H9 (cell line): ENCODE measurements around the gene UST. TPM values are rescaled to one million over a fixed set of nuclear protein-coding genes. Genes with fewer than 3 reads are reported as not detected.

Source experiments
- DNase-seq: peaks from one replicate; pipeline ENCODE4 v3.0.0-alpha.2; 2017
- H2AFZ ChIP-seq: one replicate; pipeline ENCODE4 v1.6.1; 2013; ENCODE audit warnings: mild to moderate bottlenecking, low read length, control low read depth, moderate library complexity
- H2AK5ac ChIP-seq: 2 replicates; pipeline ENCODE4 v1.6.1; 2013; ENCODE audit warnings: low read length, control low read depth, mixed read lengths; ENCODE audit not compliant: insufficient read length
- H2BK120ac ChIP-seq: one replicate; pipeline ENCODE4 v1.6.1; 2013; ENCODE audit warnings: low read depth, mild to moderate bottlenecking, low read length, control low read depth, inconsistent platforms; ENCODE audit not compliant: poor library complexity, severe bottlenecking
- H2BK12ac ChIP-seq: 2 replicates; pipeline ENCODE4 v1.6.1; 2013; ENCODE audit warnings: low read length, control low read depth, mixed read lengths, low read depth; ENCODE audit not compliant: insufficient read length
- H2BK15ac ChIP-seq: 2 replicates; pipeline ENCODE4 v1.6.1; 2013; ENCODE audit warnings: low read depth, low read length, control low read depth
- H2BK20ac ChIP-seq: one replicate; pipeline ENCODE4 v1.6.1; 2013; ENCODE audit warnings: low read depth, mild to moderate bottlenecking, low read length, control low read depth, inconsistent platforms; ENCODE audit not compliant: poor library complexity, severe bottlenecking
- H2BK5ac ChIP-seq: 2 replicates; pipeline ENCODE4 v1.6.1; 2013; ENCODE audit warnings: low read length, control low read depth, mixed read lengths; ENCODE audit not compliant: insufficient read length
- H3K14ac ChIP-seq: 2 replicates; pipeline ENCODE4 v1.6.1; 2013; ENCODE audit warnings: low read length, control low read depth; ENCODE audit not compliant: insufficient read depth
- H3K18ac ChIP-seq: 2 replicates; pipeline ENCODE4 v1.6.1; 2013; ENCODE audit warnings: low read depth, mild to moderate bottlenecking, mixed read lengths, low read length, control low read depth; ENCODE audit not compliant: insufficient read length
- H3K23ac ChIP-seq: 2 replicates; pipeline ENCODE4 v1.6.1; 2013; ENCODE audit warnings: low read length, control low read depth, mixed read lengths, low read depth; ENCODE audit not compliant: insufficient read length
- H3K23me2 ChIP-seq: 2 replicates; pipeline ENCODE4 v1.6.1; 2013; ENCODE audit warnings: low read depth, mild to moderate bottlenecking, mixed read lengths, low read length, control low read depth; ENCODE audit not compliant: insufficient read length, poor library complexity, severe bottlenecking
- H3K27ac ChIP-seq: 2 replicates; pipeline ENCODE4 v1.5.1; 2013; ENCODE audit warnings: low read length, control low read depth, mixed read lengths, low read depth; ENCODE audit not compliant: insufficient read length
- H3K27me3 ChIP-seq: 2 replicates; pipeline ENCODE4 v1.6.1; 2013; ENCODE audit warnings: low read length, control low read depth, inconsistent platforms; ENCODE audit not compliant: insufficient read depth
- H3K4ac ChIP-seq: 2 replicates; pipeline ENCODE4 v1.6.1; 2013; ENCODE audit warnings: low read depth, mild to moderate bottlenecking, control low read depth, inconsistent platforms, low read length, moderate library complexity
- H3K4me1 ChIP-seq: 2 replicates; pipeline ENCODE4 v1.6.1; 2013; ENCODE audit warnings: low read length, control low read depth, inconsistent platforms; ENCODE audit not compliant: insufficient read depth
- H3K4me2 ChIP-seq: 2 replicates; pipeline ENCODE4 v1.6.1; 2013; ENCODE audit warnings: low read length, control low read depth, mixed read lengths; ENCODE audit not compliant: insufficient read length, insufficient read depth
- H3K56ac ChIP-seq: 2 replicates; pipeline ENCODE4 v1.6.1; 2013; ENCODE audit warnings: low read depth, mild to moderate bottlenecking, mixed read lengths, low read length, control low read depth; ENCODE audit not compliant: insufficient read length
- H3K79me1 ChIP-seq: 2 replicates; pipeline ENCODE4 v1.6.1; 2013; ENCODE audit warnings: low read depth, mild to moderate bottlenecking, moderate library complexity, low read length, control low read depth, inconsistent platforms; ENCODE audit not compliant: insufficient read depth, poor library complexity, severe bottlenecking
- H3K79me2 ChIP-seq: 2 replicates; pipeline ENCODE4 v1.6.1; 2013; ENCODE audit warnings: low read length, control low read depth, inconsistent platforms; ENCODE audit not compliant: insufficient read depth
- H3K9ac ChIP-seq: 2 replicates; pipeline ENCODE4 v1.6.1; 2013; ENCODE audit warnings: low read length, control low read depth, mixed read lengths; ENCODE audit not compliant: insufficient read length; ENCODE audit errors: extremely low read depth
- H3K9me3 ChIP-seq: one replicate; pipeline ENCODE4 v1.6.1; 2013; ENCODE audit warnings: low read depth, low read length, inconsistent platforms; ENCODE audit not compliant: control insufficient read depth
- H3T11ph ChIP-seq: one replicate; pipeline ENCODE4 v1.6.1; 2013; ENCODE audit warnings: mild to moderate bottlenecking, low read length, control low read depth, inconsistent platforms
- H4K20me1 ChIP-seq: one replicate; pipeline ENCODE4 v1.6.1; 2013; ENCODE audit not compliant: control insufficient read depth, insufficient read length, insufficient read depth
- H4K5ac ChIP-seq: 2 replicates; pipeline ENCODE4 v1.6.1; 2013; ENCODE audit warnings: low read depth, mild to moderate bottlenecking, mixed read lengths, low read length, control low read depth; ENCODE audit not compliant: insufficient read length
- H4K8ac ChIP-seq: replicated peaks from 2 replicates; pipeline ENCODE4 v1.6.1; 2013; ENCODE audit warnings: low read length, control low read depth, mixed read lengths, low read depth; ENCODE audit not compliant: insufficient read length
- H4K91ac ChIP-seq: 2 replicates; pipeline ENCODE4 v1.6.1; 2013; ENCODE audit warnings: low read depth, mild to moderate bottlenecking, moderate library complexity, mixed read lengths, low read length, control low read depth; ENCODE audit not compliant: insufficient read length
- H3K27ac Mint-ChIP-seq, 3 experiments: 2 replicates in 2 of 3; 3 replicates in 1 of 3; pipeline ENCODE4 v1.8.0; 2020 to 2021; ENCODE audit warnings: mixed read lengths in 3 of 3, mild to moderate bottlenecking in 1 of 3, moderate library complexity in 1 of 3
- H3K27me3 Mint-ChIP-seq: 2 replicates; pipeline ENCODE4 v1.8.0; 2021; ENCODE audit warnings: low read depth, mild to moderate bottlenecking, moderate library complexity, mixed read lengths
- H3K36me3 Mint-ChIP-seq, 3 experiments: 2 replicates in 2 of 3; 3 replicates in 1 of 3; pipeline ENCODE4 v1.8.0; 2020 to 2021; ENCODE audit warnings: low read depth in 3 of 3, mixed read lengths in 3 of 3; ENCODE audit not compliant: insufficient read depth in 1 of 3
- H3K4me1 Mint-ChIP-seq, 2 experiments: 2 replicates each; pipeline ENCODE4 v1.8.0; 2020; ENCODE audit warnings: mixed read lengths in 2 of 2
- H3K4me3 Mint-ChIP-seq, 2 experiments: 2 replicates in 1 of 2; 3 replicates in 1 of 2; pipeline ENCODE4 v1.8.0; 2020 to 2021; ENCODE audit warnings: mild to moderate bottlenecking in 2 of 2, mixed read lengths in 2 of 2, moderate library complexity in 1 of 2
- H3K9me3 Mint-ChIP-seq, 2 experiments: 2 replicates in 1 of 2; 3 replicates in 1 of 2; pipeline ENCODE4 v1.8.0; 2020; ENCODE audit warnings: mild to moderate bottlenecking in 2 of 2, mixed read lengths in 2 of 2, moderate library complexity in 1 of 2
- WGBS: extraction: QIAGEN DNeasy Blood & Tissue Kit; methylation state at CpG from one replicate; pipeline ENCODE4 v1.1.7; 2013; ENCODE audit warnings: missing lambda C conversion rate, low lambda C conversion rate, mixed read lengths; ENCODE audit not compliant: insufficient read length; ENCODE audit errors: extremely low coverage; 5-methylcytosine and 5-hydroxymethylcytosine counted together
- total RNA-seq: library from RNA; stranded (reverse); gene quantifications from 2 replicates; pipeline ENCODE4 v1.2.1, GENCODE V29; 2021
- TF ChIP-seq, protein P1 (sequence below): fragments of 200-600 bp; sonication (generic); conservative IDR thresholded peaks from 3 replicates; pipeline ENCODE4 v1.8.0; 2021; ENCODE audit warnings: antibody characterized with exemption, mild to moderate bottlenecking

Gene UST
- total RNA-seq, 1 experiment from 2014 or later = 14.4 TPM

DNA sequence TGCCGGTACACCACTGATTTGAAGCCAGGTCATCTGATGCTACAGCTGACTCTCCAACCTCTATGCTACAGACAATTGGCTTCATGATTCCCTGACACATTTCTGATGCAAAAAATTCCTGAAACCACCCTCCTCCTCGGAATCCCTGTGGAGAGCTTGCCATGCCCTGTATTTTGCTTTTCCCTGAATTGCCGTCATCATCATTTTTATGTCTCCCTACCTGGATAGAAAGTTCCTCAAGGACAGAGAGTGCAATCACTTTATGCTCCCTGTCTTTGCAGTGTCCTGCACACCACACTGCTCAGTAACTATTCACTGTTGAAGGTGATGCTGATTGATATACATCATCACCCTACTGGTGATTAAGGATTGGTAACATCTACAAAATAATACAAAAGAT is 239.8 kb downstream of the UST start:
- DNase-seq = no peak
- H3K36me3 Mint-ChIP-seq = peaks cover 5 to 23% (median 11%) of the 10 kb centered on the region in 3 experiments; a peak in 6 of 7 replicates
- no peaks in the 10 kb centered on the region for H3K27me3 Mint-ChIP-seq
- no peak overlapping the region for H2BK20ac ChIP-seq
- H4K20me1 ChIP-seq = no peaks in the 10 kb centered on the region
- peaks cover 2% of the 10 kb centered on the region; the same call in 1 of the 2 replicates for H3K79me2 ChIP-seq
- no peak overlapping the region for H3K4me2 ChIP-seq
- H3K27me3 ChIP-seq = no peaks in the 10 kb centered on the region
- peaks cover 10% of the 10 kb centered on the region for H3K4me1 ChIP-seq
- no peak overlapping the region for H2AFZ ChIP-seq
- H3T11ph ChIP-seq = no peak overlapping the region
- no peaks in the 10 kb centered on the region for H3K79me1 ChIP-seq
- H4K91ac ChIP-seq = no peak overlapping the region
- TF ChIP-seq, protein P1, sequence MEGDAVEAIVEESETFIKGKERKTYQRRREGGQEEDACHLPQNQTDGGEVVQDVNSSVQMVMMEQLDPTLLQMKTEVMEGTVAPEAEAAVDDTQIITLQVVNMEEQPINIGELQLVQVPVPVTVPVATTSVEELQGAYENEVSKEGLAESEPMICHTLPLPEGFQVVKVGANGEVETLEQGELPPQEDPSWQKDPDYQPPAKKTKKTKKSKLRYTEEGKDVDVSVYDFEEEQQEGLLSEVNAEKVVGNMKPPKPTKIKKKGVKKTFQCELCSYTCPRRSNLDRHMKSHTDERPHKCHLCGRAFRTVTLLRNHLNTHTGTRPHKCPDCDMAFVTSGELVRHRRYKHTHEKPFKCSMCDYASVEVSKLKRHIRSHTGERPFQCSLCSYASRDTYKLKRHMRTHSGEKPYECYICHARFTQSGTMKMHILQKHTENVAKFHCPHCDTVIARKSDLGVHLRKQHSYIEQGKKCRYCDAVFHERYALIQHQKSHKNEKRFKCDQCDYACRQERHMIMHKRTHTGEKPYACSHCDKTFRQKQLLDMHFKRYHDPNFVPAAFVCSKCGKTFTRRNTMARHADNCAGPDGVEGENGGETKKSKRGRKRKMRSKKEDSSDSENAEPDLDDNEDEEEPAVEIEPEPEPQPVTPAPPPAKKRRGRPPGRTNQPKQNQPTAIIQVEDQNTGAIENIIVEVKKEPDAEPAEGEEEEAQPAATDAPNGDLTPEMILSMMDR = no peak
- H3K23me2 ChIP-seq = no peaks in the 10 kb centered on the region
- H2BK5ac ChIP-seq = no peak overlapping the region
- no peak overlapping the region for H2BK15ac ChIP-seq
- no peak overlapping the region for H3K4me3 Mint-ChIP-seq
- no peaks in the 10 kb centered on the region for H3K9me3 Mint-ChIP-seq
- peaks cover 39 to 45% of the 10 kb centered on the region in 2 experiments for H3K4me1 Mint-ChIP-seq
- no peak overlapping the region for H3K56ac ChIP-seq
- no peak overlapping the region; a peak in 1 of 7 replicates for H3K27ac Mint-ChIP-seq
- no peak overlapping the region for H3K4ac ChIP-seq
- no peak overlapping the region for H2BK120ac ChIP-seq
- no peaks in the 10 kb centered on the region for H3K9me3 ChIP-seq
- no CpG with 5 or more reads among the region's 3 CpGs for WGBS
- H4K8ac ChIP-seq = no peak overlapping the region
- H3K14ac ChIP-seq = no peak overlapping the region
- no peak overlapping the region for H3K18ac ChIP-seq
- H3K23ac ChIP-seq = no peak overlapping the region
- no peak overlapping the region for H3K27ac ChIP-seq
- H4K5ac ChIP-seq = no peak overlapping the region
- no peak overlapping the region for H2AK5ac ChIP-seq
- H2BK12ac ChIP-seq = no peak overlapping the region
- H3K9ac ChIP-seq = no peak overlapping the region
